Measurements from ENCODE around the gene ZNF574.

Gene ZNF574

DNA sequence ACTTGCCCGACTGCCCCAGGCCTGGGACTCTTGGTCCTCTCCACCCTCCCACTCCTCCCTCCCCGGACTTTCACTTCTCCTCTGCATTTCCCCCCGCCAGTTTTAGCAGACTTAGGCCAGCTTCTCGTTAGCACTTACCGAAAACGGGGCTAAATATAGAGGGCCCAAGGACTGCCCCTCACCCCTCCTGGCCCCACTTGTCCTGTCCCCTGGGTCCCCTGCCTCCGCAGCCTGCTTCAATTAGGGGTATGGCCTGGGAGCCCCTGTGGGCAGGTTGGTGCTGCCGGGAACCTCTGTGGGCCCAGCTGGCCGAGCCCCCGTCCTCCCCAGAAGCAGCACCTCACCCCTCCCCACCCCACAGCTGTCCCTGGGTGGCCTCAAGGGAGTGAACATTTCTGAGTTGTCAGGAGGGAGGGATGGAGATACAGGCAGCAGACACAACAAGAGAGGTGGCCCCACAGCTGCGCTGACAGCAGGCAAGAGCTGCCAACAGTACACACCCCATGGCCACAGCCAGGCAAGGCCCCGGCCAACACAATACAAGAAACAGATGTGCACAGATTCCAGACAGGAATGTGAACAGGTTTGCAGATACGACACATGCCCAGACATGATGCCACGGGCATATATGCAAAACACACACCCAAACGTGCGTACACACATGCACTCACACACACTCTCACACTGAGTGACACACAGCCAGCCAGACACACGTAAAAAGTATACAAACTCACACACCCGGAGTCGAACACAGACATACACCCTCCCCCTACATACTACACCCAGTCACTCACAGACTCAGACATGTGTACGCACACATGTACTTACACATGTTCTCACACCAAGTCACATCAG, 53.7 kb downstream of the ZNF574 start:
- DNase-seq, result no peak

DNA sequence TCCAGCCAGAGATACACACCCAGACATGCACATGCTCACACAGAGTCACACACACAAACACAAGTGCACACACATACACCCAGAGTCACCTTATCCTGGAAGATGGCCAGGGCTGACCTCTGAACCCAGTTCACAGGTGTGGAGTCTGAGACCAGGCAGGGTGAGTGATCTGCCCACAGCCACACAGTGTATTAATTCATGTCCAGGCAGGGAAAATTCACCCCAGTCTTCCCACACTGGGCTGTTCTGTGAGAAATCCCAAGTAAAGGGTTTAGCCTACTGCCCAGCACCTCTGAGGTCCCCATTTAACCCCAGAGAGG, 54.2 kb downstream of the ZNF574 start:
- DNase-seq, result no peak

Measured in activated CD4-positive, alpha-beta T cell treated with anti-CD3 and anti-CD28 coated beads for 48 hours (primary cell).